Tongue (tissue), 3 donors: ENCODE data around the gene CPTP. TPM values are rescaled to one million over a fixed set of nuclear protein-coding genes. Genes with fewer than 3 reads are reported as not detected.
"Not testable (repeated sequence)": the region's sequence is repeated elsewhere in the genome, so short reads cannot be mapped to it uniquely, and the experiment has no call there.

Source experiments
- DNase-seq: peaks from one replicate; pipeline ENCODE4 v3.0.0-alpha.2; 2015
- small RNA-seq: library from RNA; depleted of rRNA; stranded (forward); fragments of <200 nt; gene quantifications from one replicate; pipeline ENCODE3, GENCODE V24; 2014; ENCODE audit warnings: low replicate concordance
- total RNA-seq: library from RNA; depleted of rRNA; stranded (reverse); fragments of >200 nt; gene quantifications from one replicate; pipeline ENCODE4 v1.2.3, GENCODE V29; 2014

The CPTP gene
- total RNA-seq, 1 donor from 2014 or later = 17.5 TPM

DNA sequence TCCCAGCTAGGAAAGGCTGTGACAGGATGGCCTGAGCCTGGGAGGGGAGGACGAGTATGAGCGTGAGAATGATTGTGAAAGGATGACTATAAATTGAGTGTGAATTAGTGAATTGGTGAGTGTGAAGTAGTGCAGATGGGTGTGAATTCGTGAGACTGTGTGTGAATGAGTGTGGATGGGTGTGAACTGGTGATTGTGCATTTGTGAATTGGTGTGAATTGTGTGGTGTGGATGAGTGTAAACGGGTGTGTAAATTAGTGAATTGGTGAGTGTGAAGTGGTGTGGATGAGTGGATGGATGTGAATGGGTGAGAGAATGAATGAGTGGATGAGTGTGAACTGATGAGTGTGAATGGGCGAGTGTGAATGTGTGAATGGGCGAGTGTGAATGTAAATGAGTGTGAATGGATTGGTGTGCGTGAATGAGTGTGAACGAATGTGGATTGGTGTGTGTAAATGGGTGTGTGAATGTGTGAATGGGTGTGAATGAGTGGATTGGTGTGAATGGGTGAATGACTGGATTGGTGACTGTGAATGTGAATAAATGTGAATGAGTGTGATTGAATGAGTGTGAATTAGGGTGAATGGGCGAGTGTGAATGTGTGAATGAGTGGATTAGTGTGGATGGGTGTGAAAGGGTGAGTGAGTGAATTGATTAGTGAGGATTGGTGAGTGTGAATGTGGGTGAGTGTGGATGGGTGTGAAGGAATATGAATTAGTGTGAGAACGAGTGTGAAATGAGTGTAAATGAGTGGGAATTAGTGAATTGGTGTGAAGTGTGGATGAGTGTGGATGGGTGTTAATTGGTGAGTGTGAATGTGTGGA is 41.5 kb downstream of the CPTP start:
- DNase-seq = no peak

DNA sequence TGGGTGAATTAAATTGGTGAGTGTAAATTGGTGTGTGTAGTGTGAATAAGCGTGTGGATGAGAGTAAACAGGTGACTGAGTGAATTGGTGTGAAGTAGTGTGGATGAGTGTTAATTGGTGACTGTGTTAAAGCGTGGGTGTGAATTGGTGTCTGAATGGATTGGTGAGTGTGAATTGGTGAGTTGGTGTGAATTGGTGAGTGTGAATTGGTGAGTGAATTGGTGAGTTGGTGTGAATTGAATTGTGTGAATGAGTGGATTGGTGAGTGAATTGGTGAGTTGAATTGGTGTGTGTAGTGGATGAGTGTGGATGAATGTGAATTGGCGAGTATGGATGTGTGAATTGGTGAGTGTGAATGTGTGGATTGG is 42.1 kb downstream of the CPTP start:
- DNase-seq = no peak

DNA sequence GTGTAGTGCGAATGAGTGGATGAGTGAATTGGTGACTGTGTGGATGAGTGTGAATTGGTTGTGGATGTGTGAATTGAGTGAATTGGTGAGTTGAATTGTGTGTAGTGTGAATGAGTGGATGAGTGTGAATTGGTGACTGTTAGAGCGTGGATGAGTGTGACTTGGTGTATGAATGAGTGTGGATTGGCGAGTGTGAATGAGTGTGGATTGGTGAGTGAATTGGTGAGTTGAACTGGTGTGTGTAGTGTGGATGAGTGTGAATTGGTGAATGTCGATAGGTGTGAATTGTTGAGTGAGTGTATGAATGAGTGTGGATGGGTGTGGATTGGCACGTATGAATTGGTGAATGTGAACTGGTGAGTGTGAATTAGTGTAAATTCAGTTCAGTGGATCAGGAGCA is 42.7 kb downstream of the CPTP start:
- DNase-seq = no peak

DNA sequence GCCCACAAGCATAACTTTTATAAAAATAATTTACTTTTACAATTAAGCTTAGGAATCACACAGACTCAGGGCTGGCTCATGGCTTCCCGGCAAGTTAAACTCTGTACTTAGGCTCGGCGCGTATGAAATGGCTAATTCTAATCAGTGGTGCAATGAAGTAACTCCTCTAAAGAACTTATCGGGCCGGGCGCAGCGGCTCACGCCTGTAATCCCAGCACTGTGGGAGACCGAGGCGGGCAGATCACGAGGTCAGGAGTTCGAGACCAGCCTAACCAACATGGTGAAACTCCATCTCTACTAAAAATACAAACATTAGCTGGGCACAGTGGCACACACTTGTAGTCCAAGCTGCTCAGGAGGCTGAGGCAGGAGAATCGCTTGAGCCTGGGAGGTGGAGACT is 45.5 kb downstream of the CPTP start:
- DNase-seq = not testable (repeated sequence)

DNA sequence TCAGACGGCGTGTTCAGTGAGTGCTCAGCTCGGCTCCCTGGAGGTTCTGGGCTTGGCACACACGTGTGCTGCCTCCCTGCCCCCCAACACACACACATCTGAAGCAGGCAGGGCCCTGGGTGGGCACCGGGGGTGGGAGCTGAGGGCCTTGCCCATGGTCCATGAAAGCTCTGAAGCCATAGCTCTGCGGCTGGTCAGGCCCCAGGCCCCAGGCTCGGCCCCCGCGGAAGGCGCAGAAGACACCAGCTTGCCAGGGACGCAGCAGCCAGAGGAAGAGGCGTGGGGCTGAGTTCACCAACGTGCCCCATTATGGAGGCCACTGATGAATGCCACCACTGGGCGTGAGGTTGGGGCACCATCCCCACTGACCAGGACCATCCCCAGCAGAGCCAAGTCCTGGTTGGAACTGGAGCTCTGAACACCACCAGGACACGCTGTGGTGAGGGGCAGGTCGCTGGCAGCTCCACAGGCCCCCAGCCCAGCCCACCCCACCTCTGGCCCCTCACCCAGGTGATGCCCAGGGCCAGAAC is 46.2 kb downstream of the CPTP start:
- no peak for DNase-seq

DNA sequence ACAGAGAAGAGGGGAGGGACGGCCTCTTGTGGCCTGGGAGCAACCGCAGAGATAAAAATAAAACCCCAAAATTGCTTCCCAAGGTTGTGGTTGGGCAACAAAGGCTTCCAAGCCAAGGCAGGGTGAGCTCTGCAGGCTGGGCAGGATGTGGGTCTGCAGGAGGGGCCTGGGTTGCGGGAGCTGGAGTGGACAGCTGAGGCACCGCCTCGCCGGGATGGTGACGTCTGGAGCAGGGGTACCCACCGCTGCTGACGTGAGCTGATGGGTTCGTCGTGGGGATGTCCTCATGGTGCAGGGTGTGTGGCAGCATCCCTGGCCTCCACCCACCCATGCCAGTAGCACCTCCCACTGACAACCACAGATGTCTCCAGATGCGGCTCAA is 46.8 kb downstream of the CPTP start:
- no peak for DNase-seq

- DNase-seq = peak; percentile 74
Observed at GRCh38 chr1:1371746-1372711, 47.4 kb downstream of the CPTP start.

DNA sequence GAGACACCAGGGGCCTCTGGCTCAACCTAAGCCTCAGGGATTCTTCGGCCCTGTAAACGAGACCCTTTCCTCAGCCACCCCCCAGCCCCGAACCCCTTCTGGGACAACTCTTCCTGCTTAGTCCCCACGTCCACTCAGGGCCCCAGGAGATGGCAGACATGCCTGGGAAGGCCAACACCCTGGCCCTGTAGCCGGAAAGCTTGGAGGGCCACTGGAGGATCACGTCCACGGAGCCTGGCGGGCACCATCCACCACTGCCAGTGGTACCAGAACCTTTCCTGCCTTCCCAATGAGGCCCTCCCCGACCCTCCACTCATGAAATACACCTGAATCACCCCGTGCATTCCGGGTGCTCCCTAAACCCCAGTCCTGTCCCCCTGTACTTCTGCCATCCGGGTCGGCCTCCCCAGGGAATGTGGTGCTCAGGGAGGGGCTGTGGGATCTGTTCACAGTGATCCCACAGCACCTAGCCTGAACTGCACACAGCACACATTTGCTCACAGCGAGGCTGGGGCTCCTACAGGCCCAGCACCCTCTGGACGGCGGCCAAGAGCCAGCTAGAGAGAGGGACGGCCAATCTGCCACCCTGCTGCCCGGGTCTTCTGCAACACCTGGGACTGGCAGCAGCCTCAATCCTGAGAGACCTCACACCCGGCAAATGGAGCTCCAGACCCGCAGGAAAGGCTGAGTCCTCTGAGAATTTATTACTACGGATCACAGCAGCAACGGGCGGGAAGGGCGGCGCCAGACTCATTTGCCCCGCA is 48.6 kb downstream of the CPTP start:
- DNase-seq = no peak

- DNase-seq = no peak
Observed at GRCh38 chr1:1373815-1374588, 49.4 kb downstream of the CPTP start.

DNA sequence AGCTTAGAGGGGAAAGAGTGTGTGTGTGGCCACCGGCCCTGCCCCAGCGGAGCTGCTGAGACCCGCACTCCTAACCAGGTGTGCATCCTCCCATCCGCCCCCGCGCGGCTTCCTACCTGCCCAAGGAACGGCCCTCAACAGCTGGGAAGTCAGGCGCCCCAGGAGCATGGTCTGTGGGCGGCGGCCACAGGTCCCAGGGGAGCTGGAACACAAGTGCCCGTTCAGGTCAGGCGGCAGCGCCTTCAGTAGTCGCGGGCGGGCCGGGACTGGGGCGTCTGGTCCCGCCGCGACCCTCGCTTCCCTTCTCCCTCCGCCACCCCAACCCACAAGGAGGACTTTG is 50.0 kb downstream of the CPTP start:
- no peak for DNase-seq

DNA sequence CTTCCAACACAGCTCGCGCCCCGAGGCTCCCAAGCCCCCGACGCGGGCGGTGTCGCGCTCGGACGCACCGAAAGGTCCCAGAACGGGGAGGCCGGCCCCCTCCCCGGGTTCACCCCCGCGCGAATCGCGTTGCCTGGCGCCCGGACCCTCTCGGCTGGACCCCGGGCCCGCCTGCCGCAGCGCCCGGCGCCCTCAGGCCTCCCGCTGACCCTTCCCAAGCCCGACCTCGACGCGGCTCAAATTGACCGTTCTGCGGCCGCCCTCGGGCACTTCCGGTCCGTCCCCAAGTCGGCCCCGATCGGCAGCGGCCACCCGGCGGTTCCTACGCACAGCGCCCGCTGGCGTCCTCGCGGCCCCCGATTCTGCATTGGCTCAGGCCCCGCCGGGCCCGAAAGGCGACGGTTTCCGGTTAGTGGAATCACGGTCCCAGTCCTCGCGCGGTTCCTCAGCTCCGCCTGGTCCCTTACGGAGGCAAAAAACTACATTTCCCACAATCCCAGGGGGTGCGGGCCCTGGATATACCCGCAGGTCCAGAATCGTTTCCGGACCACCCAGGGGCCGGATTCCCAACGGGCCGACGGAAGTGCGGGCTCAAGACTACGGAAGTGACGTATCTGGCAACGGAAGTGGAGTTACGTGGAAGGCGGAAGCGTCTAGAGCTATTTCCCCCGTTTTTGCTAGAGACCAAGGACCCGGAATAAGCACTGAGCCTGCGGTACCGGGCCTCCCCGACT is 50.5 kb downstream of the CPTP start, which contains the start of gene AURKAIP1:
TSS of gene AURKAIP1 (minus strand) at position 279 of the 734 bp plus-strand sequence. CDS start 451 bp downstream, outside the sequence.
- peak; percentile 100 for DNase-seq

DNA sequence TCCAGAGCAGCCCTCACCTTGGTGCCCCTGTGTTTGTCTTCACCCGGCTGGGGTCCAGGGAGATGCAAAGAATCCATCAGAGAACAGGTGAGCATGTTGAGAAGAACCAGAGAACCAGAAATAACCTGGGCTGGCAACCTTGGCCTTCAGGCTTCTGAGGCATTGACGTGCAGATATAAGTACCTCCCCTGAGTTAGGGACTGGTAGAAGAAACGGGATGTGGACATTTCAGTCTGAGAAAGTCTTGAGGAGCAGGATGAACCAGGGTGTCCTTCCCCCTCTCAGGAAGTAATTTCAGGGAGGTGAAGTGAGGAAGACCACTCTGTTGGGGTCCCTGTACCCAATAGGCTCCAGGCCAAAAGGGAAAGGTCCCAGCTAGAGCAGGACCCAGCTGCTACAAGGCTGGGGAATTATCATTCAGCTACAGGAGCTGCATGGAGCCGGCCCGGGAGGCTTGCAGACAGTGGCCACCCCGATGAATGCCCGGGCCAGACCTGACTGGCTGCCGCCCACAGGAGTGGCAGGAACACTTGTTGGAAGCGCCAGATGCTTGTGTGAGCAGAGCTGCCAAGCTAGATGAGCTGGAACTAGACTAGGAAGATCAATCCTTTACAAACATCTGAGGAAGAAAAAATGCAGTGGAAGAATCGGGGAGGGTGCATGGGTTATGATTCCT is 52.1 kb downstream of the CPTP start:
- DNase-seq = no peak

GRCh38 chr1:1377540-1378205 is 53.1 kb downstream of the CPTP start:
- no peak for DNase-seq

Small RNA genes lying within 50 kb of the gene (small RNA-seq; reads per million reads assigned to genes)
- gene MIR6726 = not detected

Other genes with a start within 250 kb of the CPTP start
- gene C1orf159, start 208.7 kb upstream of the CPTP start, total RNA-seq = 3.8 TPM
- gene TTLL10, start 150.9 kb upstream of the CPTP start, total RNA-seq = 0.41 TPM
- 3.0 TPM for gene TNFRSF18, start 118.2 kb upstream of the CPTP start, total RNA-seq
- gene TNFRSF4, start 110.6 kb upstream of the CPTP start, total RNA-seq = 2.9 TPM
- 69.1 TPM for gene SDF4, start 92.8 kb upstream of the CPTP start, total RNA-seq
- gene B3GALT6, start 92.6 kb upstream of the CPTP start, total RNA-seq = 16.5 TPM
- 6.3 TPM for gene C1QTNF12, start 78.1 kb upstream of the CPTP start, total RNA-seq
- gene UBE2J2, start 50.9 kb upstream of the CPTP start, total RNA-seq = 34.6 TPM
- gene SCNN1D, start 44.4 kb upstream of the CPTP start, total RNA-seq = 4.8 TPM
- gene ACAP3, start 16.9 kb upstream of the CPTP start, total RNA-seq = 73.3 TPM
- 15.1 TPM for gene PUSL1, start 16.2 kb upstream of the CPTP start, total RNA-seq
- gene INTS11, start 142 bp upstream of the CPTP start, total RNA-seq = 61.5 TPM
- 1.9 TPM for gene TAS1R3, start 6.5 kb downstream of the CPTP start, total RNA-seq
- 82.8 TPM for gene DVL1, start 24.6 kb downstream of the CPTP start, total RNA-seq
- 95.3 TPM for gene MXRA8, start 33.8 kb downstream of the CPTP start, total RNA-seq
- gene AURKAIP1, start 50.4 kb downstream of the CPTP start, total RNA-seq = 75.3 TPM
- gene CCNL2, start 74.5 kb downstream of the CPTP start, total RNA-seq = 174 TPM
- gene MRPL20, start 82.5 kb downstream of the CPTP start, total RNA-seq = 101 TPM
- gene ANKRD65, start 96.5 kb downstream of the CPTP start, total RNA-seq = 13.4 TPM
- 39.3 TPM for gene VWA1, start 110.9 kb downstream of the CPTP start, total RNA-seq
- 1.3 TPM for gene ATAD3C, start 124.9 kb downstream of the CPTP start, total RNA-seq
- gene ATAD3B, start 147.0 kb downstream of the CPTP start, total RNA-seq = 10.5 TPM
- gene ATAD3A, start 187.4 kb downstream of the CPTP start, total RNA-seq = 21.3 TPM
- 2.4 TPM for gene TMEM240, start 215.8 kb downstream of the CPTP start, total RNA-seq